OCI-LY7 (cell line): ENCODE results near the gene CCDC178.

ENCODE experiments used
- CTCF ChIP-seq: fragments of 200-600 bp; sonication (generic); conservative IDR thresholded peaks from 2 replicates; pipeline ENCODE4 v1.5.1; 2014; ENCODE audit warnings: mild to moderate bottlenecking, antibody characterized with exemption, low read length, moderate library complexity, mixed read lengths
- EZH2phosphoT487 ChIP-seq: fragments of 200-600 bp; sonication (generic); IDR thresholded peaks from 2 replicates; pipeline ENCODE4 v1.6.1; 2018; ENCODE audit warnings: low read depth, borderline replicate concordance, mild to moderate bottlenecking, mixed run types, antibody characterized with exemption, low read length, moderate library complexity, mixed read lengths

GRCh38 chr18:33195795-33196194 is 244.7 kb downstream of the CCDC178 start:
- TF ChIP-seq EZH2phosphoT487 (no peak), CTCF (no peak)
